ENCODE results near the gene HAL.

DNA sequence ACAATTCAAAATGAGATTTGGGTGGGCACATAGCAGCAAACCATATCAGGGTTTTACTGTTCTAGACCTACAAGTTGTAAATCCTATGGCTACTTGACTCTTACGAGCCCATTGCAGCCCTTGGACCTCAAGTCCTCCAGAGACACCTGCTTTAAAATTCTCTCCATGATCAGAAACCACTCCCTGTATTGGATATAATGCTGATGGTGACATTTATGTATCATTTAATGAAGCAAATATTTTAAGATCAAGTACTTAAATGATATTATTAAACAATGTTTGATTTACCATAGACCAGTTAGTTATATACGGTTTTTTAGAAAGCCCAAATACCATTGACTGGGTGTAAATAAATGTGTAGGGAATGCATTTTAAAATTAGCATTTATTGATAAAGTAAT, 28.8 kb downstream of the HAL start:
- TF ChIP-seq POLR2A (IDR thresholded peaks at IDR 0.05; ENCODE audit: borderline replicate concordance, extremely low read depth, insufficient read depth, insufficient read length) = no peak
- TF ChIP-seq CTCF (IDR thresholded peaks at IDR 0.05 in 2 of 3, conservative IDR thresholded peaks at IDR 0.05 in 1 of 3; ENCODE audit: borderline replicate concordance in 1 of 3, insufficient read depth in 1 of 3, low read depth in 2 of 3, low read length in 2 of 3) = no peak
- no peak for TF ChIP-seq REST (IDR thresholded peaks at IDR 0.05; ENCODE audit: low read depth)
- TF ChIP-seq RAD21 (IDR thresholded peaks at IDR 0.05; ENCODE audit: low read depth) = no peak
- TF ChIP-seq EZH2 (IDR thresholded peaks at IDR 0.05) = no peak
- no peak for TF ChIP-seq SIN3A (IDR thresholded peaks at IDR 0.05; ENCODE audit: low read depth)
- TF ChIP-seq EGR1 (IDR thresholded peaks at IDR 0.05; ENCODE audit: low read depth) = no peak
- TF ChIP-seq FOSL1 (IDR thresholded peaks at IDR 0.05; ENCODE audit: low read depth) = no peak
- TF ChIP-seq, protein P1, sequence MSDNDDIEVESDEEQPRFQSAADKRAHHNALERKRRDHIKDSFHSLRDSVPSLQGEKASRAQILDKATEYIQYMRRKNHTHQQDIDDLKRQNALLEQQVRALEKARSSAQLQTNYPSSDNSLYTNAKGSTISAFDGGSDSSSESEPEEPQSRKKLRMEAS (IDR thresholded peaks at IDR 0.05) = no peak
- TF ChIP-seq SRF (IDR thresholded peaks at IDR 0.05; ENCODE audit: low read depth) = no peak
- TF ChIP-seq JUND (IDR thresholded peaks at IDR 0.05) = no peak
- TF ChIP-seq POLR2AphosphoS5 (IDR thresholded peaks at IDR 0.05; ENCODE audit: low read depth, low read length) = no peak
- TF ChIP-seq CBX3 (IDR thresholded peaks at IDR 0.05; ENCODE audit: low read depth) = no peak
